Progenitor cell of endocrine pancreas (in vitro differentiated cells): ENCODE measurements around the gene INTS4. TPM values are rescaled to one million over a fixed set of nuclear protein-coding genes. Genes with fewer than 3 reads are reported as not detected.
"Not testable (repeated sequence)": the region's sequence is repeated elsewhere in the genome, so short reads cannot be mapped to it uniquely, and the experiment has no call there.

Experiments
- DNase-seq: peaks from one replicate; pipeline ENCODE4 v3.0.0; 2021; ENCODE audit warnings: low spot score; ENCODE audit not compliant: unreplicated experiment
- H3K27ac Mint-ChIP-seq: 2 replicates; pipeline ENCODE4 v1.8.0; 2021; ENCODE audit warnings: mild to moderate bottlenecking, moderate library complexity, mixed read lengths
- H3K27me3 Mint-ChIP-seq: 2 replicates; pipeline ENCODE4 v1.8.0; 2021; ENCODE audit warnings: mixed read lengths
- H3K36me3 Mint-ChIP-seq: 2 replicates; pipeline ENCODE4 v1.8.0; 2022; ENCODE audit warnings: mixed read lengths; ENCODE audit not compliant: insufficient read depth
- H3K4me1 Mint-ChIP-seq: 2 replicates; pipeline ENCODE4 v1.8.0; 2021; ENCODE audit warnings: low read depth, mixed read lengths
- H3K4me3 Mint-ChIP-seq: 2 replicates; pipeline ENCODE4 v1.8.0; 2021; ENCODE audit warnings: low read depth, mild to moderate bottlenecking, moderate library complexity, mixed read lengths
- H3K9me3 Mint-ChIP-seq: 2 replicates; pipeline ENCODE4 v1.8.0; 2021; ENCODE audit warnings: low read depth, mixed read lengths
- total RNA-seq: library from RNA; stranded (reverse); gene quantifications from 2 replicates; pipeline ENCODE4 v1.2.1, GENCODE V29; 2021
- TF ChIP-seq, protein P1 (sequence below): fragments of 200-600 bp; sonication (generic); IDR thresholded peaks from one replicate; pipeline ENCODE4 v1.5.0; 2021; ENCODE audit warnings: antibody characterized with exemption, mild to moderate bottlenecking; ENCODE audit not compliant: unreplicated experiment

The INTS4 gene
- total RNA-seq, 1 donor from 2014 or later, result 52.5 TPM

DNA sequence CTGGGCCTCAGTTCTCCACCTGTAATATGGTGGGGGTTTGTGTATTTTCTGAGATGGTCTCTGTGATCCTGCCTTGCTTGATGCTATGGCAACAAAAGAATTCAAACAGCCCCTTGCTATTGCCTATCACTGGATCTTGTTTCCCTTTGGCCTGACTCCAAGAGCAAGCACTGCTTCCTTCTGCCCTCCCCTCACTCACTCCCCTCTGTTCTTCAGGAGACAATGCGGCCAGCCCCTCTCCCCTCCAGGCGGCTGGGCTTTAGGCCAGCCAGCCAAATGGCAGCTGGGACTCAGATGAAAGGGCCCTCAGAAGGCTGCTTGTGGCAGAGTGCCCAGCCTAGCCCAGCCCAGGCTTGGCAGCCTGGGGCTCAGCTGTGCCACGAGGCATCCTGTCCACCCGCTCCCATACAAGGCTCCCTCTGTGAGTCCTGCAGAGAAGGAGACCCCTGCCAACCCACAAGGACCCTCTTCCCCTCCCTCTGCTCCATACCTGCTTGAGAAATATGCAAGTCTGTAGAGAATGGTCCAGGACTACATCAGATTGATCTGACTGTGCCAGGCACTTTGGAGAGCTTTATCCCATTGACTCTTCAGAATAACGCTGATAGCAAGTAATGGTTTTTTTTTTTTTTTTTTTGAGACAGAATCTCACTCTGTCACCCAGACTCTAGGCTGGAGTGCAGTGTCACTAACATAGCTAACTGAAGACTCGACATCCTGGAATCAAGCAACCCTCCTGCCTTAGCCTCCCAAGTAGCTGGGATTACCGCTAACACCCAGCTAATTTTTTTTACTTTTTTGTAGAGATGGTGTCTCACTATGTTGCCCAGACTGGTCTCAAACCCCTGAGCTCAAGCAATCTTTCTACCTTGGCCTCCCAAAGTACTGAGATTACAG is 36.2 kb upstream of the INTS4 start:
- Mint-ChIP-seq H3K27me3 (no peaks in the 10 kb centered on the region), H3K4me3 (no peak overlapping the region), H3K27ac (peak overlapping the region; percentile 89), H3K36me3 (no peaks in the 10 kb centered on the region), H3K4me1 (peaks cover 18% of the 10 kb centered on the region), H3K9me3 (no peaks in the 10 kb centered on the region)
- TF ChIP-seq, protein P1, sequence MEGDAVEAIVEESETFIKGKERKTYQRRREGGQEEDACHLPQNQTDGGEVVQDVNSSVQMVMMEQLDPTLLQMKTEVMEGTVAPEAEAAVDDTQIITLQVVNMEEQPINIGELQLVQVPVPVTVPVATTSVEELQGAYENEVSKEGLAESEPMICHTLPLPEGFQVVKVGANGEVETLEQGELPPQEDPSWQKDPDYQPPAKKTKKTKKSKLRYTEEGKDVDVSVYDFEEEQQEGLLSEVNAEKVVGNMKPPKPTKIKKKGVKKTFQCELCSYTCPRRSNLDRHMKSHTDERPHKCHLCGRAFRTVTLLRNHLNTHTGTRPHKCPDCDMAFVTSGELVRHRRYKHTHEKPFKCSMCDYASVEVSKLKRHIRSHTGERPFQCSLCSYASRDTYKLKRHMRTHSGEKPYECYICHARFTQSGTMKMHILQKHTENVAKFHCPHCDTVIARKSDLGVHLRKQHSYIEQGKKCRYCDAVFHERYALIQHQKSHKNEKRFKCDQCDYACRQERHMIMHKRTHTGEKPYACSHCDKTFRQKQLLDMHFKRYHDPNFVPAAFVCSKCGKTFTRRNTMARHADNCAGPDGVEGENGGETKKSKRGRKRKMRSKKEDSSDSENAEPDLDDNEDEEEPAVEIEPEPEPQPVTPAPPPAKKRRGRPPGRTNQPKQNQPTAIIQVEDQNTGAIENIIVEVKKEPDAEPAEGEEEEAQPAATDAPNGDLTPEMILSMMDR, result no peak
- no peak for DNase-seq

DNA sequence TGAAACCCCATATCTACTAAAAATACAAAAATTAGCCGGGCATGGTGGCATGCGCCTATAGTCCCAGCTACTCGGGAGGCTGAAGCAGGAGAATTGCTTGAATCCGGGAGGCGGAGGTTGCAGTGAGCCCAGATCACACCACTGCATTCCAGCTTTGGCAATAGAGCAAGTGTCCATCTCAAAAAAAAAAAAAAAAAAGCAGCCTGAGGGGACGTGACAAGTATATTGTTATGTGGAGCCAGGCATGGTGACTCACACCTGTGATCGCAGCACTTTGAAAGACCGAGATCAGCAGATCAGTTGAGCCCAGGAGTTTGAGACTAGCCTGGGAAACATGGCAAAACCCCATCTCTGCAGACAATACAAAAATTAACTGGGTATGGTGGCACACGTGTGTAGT is 34.0 kb upstream of the INTS4 start:
- H3K36me3 Mint-ChIP-seq, H3K27me3 Mint-ChIP-seq, DNase-seq, H3K9me3 Mint-ChIP-seq, H3K4me3 Mint-ChIP-seq: not testable (repeated sequence)
- peaks cover 21% of the 10 kb centered on the region for H3K4me1 Mint-ChIP-seq
- H3K27ac Mint-ChIP-seq, result peak overlapping the region; percentile 35

DNA sequence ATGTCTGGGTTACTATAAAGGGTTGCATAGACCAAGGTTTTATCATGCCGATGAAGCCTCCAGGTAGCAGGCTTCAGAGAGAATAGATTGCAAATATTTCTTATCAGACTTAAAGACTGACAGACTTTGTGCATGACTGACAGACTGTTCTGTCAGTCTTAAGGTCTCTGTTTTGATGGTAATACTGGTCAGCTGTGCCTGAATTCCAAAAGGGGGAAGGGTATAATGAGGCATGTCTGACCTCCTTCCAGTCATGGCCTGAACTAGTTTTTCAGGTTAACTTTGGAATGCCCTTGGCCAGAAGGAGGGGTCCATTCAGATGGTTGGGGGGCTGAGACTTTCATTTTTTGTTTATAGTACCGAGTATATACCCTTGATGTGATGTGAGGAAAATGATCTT is 33.3 kb upstream of the INTS4 start:
- H3K9me3 Mint-ChIP-seq, result no peaks in the 10 kb centered on the region
- TF ChIP-seq, protein P1, result no peak
- no peak for DNase-seq
- H3K27ac Mint-ChIP-seq, result no peak overlapping the region
- H3K4me3 Mint-ChIP-seq, result no peak overlapping the region
- no peaks in the 10 kb centered on the region for H3K36me3 Mint-ChIP-seq
- peaks cover 22% of the 10 kb centered on the region for H3K4me1 Mint-ChIP-seq
- H3K27me3 Mint-ChIP-seq, result no peaks in the 10 kb centered on the region

DNA sequence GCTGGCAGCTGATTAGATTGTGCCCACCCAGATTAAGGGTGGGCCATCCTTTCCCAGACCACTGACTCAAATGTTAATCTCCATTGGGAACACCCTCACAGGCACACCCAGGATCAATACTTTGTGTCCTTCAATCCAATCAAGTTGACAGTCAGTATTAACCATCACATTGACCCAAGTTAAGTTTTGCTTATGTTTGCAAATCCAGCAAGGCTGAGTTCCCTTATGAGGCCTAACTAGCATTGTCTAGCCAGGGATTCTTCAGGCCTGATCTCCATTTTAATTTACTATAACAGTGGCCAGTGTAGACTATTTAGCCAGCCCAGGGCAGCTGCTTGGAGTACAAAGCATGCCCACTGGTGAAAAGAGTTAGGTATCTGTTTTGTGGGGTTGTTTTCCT is 30.9 kb upstream of the INTS4 start:
- Mint-ChIP-seq H3K9me3 (no peaks in the 10 kb centered on the region), H3K4me3 (no peak overlapping the region), H3K27ac (no peak overlapping the region), H3K4me1 (peaks cover 35% of the 10 kb centered on the region), H3K36me3 (no peaks in the 10 kb centered on the region), H3K27me3 (no peaks in the 10 kb centered on the region)
- TF ChIP-seq, protein P1, result no peak
- no peak for DNase-seq

DNA sequence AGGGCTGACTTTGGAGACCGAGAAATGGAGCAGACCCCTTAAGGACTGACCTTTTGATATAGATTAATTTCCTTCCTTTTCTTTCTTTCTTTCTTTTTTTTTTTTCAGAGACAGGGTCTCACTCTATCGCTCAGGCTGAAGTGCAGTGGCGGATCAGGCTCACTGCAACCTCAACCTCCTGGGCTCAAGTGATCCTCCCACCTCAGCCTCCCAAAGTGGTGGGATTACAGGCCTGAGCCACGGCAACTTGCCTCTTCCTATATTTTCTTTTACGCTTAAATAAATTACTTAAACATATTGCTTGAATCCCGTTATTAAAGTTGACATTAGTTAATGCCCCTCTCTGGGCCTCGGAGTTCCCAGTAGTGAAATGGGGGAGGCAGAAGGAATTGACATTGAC is 29.0 kb upstream of the INTS4 start:
- Mint-ChIP-seq H3K4me3 (peak overlapping the region; percentile 87), H3K27me3 (no peaks in the 10 kb centered on the region), H3K4me1 (peaks cover 37% of the 10 kb centered on the region), H3K9me3 (no peaks in the 10 kb centered on the region), H3K36me3 (no peaks in the 10 kb centered on the region), H3K27ac (peak overlapping the region; percentile 95)
- DNase-seq, result no peak
- TF ChIP-seq, protein P1, result peak; percentile 16
